BJ (cell line): ENCODE results near the gene CSF2RB. TPM values are rescaled to one million over a fixed set of nuclear protein-coding genes. Genes with fewer than 3 reads are reported as not detected.

Source experiments
- CTCF ChIA-PET: fragments of 350-600 bp; formaldehyde crosslinking; extraction: SDS; loops from one replicate; lab custom pipeline; 2021; ENCODE audit warnings: antibody characterized with exemption, inconsistent platforms; lab: Yijun Ruan, JAX
- POLR2A ChIA-PET: fragments of 300-600 bp; sonication (Branson Sonifier 250); formaldehyde crosslinking; extraction: SDS; loops from one replicate; lab custom pipeline; 2021; ENCODE audit warnings: antibody characterized with exemption; lab: Charles Lee
- DNase-seq: peaks from one replicate; pipeline ENCODE4 v3.0.0-alpha.2; 2011; ENCODE audit warnings: low read depth
- H3K27me3 ChIP-seq: 2 replicates; pipeline ENCODE4 v1.6.0; 2011; ENCODE audit warnings: low read length; ENCODE audit not compliant: control insufficient read depth, insufficient read depth
- H3K36me3 ChIP-seq: 2 replicates; pipeline ENCODE4 v1.5.1; 2011; ENCODE audit warnings: low read length; ENCODE audit not compliant: control insufficient read depth, insufficient read depth
- H3K4me3 ChIP-seq: 2 replicates; pipeline ENCODE4 v1.5.1; 2011; ENCODE audit warnings: low read depth, mild to moderate bottlenecking, control low read depth, low read length
- polyA plus RNA-seq: library from polyadenylated mRNA; depleted of rRNA; stranded (reverse); fragments of >200 nt; gene quantifications from 2 replicates; pipeline ENCODE4 v1.2.3, GENCODE V29; 2011
- TF ChIP-seq, protein P1 (sequence below): IDR thresholded peaks from 2 replicates; pipeline ENCODE4 v1.5.1; 2011; ENCODE audit warnings: low read depth, mild to moderate bottlenecking, control low read depth, inconsistent platforms, low read length, moderate library complexity; ENCODE audit not compliant: insufficient read depth

The CSF2RB gene
- polyA plus RNA-seq, 1 experiment, result 0.02 TPM

DNA sequence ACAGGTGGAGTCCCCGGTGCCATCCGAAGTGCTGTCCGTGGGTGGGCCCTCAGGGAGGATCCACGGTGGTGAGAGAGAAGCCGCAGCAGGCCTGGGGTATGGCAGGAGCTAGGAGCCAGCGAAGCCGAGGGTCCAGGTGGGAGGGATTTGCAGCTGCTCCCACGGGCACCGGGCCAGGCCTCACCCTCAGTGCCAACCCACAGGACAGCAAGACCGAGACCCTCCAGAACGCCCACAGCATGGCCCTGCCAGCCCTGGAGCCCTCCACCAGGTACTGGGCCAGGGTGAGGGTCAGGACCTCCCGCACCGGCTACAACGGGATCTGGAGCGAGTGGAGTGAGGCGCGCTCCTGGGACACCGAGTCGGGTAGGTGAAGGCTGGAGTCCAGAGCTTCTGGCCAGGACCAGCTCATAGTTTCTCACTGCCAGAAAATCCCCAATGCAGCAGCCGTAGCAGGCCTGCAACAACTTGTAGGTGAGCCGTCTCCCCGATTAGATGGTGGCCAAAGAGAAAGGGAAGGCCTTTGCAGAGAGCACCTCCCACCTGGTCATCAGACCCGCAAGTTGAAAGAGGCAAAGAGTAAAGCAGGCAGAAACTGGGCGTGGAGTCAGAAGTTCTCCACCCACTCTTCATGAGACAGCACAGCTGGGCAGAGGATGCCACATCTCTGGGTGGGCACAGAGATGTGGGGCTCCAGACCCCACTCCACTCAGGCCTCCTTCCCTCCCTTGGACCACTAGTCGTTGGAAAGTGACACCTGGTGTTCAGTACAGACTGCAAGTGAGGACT, 20.4 kb downstream of the CSF2RB start:
- TF ChIP-seq, protein P1, sequence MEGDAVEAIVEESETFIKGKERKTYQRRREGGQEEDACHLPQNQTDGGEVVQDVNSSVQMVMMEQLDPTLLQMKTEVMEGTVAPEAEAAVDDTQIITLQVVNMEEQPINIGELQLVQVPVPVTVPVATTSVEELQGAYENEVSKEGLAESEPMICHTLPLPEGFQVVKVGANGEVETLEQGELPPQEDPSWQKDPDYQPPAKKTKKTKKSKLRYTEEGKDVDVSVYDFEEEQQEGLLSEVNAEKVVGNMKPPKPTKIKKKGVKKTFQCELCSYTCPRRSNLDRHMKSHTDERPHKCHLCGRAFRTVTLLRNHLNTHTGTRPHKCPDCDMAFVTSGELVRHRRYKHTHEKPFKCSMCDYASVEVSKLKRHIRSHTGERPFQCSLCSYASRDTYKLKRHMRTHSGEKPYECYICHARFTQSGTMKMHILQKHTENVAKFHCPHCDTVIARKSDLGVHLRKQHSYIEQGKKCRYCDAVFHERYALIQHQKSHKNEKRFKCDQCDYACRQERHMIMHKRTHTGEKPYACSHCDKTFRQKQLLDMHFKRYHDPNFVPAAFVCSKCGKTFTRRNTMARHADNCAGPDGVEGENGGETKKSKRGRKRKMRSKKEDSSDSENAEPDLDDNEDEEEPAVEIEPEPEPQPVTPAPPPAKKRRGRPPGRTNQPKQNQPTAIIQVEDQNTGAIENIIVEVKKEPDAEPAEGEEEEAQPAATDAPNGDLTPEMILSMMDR, result no peak
- H3K4me3 ChIP-seq, result no peak overlapping the region
- no peaks in the 10 kb centered on the region for H3K36me3 ChIP-seq
- ChIA-PET POLR2A (no interaction called here), CTCF (interaction anchor here (2.0 kb wide), 1 partner anchor 44 kb away, joined by 4 read pairs; no protein-coding TSS in a partner anchor)
- 0 out of 2 replicates have a peak, but pooled peaks cover 7% of the 10 kb centered on the region for H3K27me3 ChIP-seq
- DNase-seq, result no peak

DNA sequence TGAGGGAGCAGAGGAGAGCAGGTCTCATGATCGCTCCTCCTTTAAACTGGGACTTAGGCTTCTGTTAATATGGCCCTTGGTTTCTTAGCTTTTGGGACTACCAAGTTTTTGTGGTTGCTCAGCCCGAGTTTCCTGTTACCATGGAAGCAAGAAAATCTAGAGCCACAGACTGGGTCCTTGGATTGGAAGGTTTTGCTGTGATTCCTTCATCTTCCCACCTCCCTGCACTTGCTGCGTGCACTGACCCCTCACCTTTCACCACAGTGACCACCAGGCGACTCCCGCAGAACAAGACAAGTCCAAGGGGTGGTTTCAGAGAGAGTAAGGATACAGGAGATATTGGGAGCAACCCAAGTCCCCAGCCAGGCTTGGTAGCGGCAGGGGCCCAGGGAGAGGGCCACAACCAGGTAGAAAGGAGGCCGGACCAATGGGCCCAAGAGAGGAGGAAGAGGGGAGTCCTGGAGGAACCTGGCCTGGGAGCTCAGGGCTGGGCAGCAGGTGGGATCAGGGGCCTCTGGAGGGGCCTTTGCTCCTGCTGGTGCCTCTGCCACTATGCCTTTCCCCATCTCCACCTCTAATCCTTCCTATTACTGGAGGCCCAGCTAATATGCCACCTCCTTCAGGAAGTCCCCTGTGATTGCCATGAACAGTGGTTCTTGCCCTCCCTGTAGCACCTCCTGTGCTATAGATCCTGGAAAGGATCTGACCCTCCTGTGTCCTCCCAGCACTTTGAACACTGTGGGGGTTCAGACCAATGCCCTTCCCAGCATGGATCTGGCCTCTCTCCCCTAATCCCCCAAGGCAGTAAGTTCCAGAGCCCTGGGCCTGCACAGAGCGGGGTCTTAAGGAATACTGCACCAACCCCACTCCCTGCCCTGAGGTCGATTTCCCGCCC, 21.2 kb downstream of the CSF2RB start:
- TF ChIP-seq, protein P1, result no peak
- 0 out of 2 replicates have a peak, but pooled peaks cover 5% of the 10 kb centered on the region for H3K27me3 ChIP-seq
- no peak overlapping the region for H3K4me3 ChIP-seq
- ChIA-PET CTCF (interaction anchor here (2.0 kb wide), 1 partner anchor 43 kb away, joined by 4 read pairs; no protein-coding TSS in a partner anchor), POLR2A (no interaction called here)
- DNase-seq, result no peak
- no peaks in the 10 kb centered on the region for H3K36me3 ChIP-seq

DNA sequence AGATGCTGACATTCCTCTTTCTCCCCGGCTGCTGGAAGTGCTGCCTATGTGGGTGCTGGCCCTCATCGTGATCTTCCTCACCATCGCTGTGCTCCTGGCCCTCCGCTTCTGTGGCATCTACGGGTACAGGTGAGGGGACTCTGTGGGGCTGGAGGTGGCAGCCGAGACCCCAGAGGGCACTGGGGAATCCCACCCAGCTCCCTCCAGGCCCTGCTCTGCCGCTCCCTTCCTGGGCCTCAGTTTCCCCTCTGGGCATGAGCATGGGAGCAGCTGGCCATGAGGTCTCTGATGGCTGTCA, 21.8 kb downstream of the CSF2RB start:
- TF ChIP-seq, protein P1, result no peak
- Histone ChIP-seq H3K27me3 (0 out of 2 replicates have a peak, but pooled peaks cover 5% of the 10 kb centered on the region), H3K4me3 (no peak overlapping the region), H3K36me3 (no peaks in the 10 kb centered on the region)
- CTCF ChIA-PET, result no interaction called here
- DNase-seq, result no peak
- POLR2A ChIA-PET, result no interaction called here

DNA sequence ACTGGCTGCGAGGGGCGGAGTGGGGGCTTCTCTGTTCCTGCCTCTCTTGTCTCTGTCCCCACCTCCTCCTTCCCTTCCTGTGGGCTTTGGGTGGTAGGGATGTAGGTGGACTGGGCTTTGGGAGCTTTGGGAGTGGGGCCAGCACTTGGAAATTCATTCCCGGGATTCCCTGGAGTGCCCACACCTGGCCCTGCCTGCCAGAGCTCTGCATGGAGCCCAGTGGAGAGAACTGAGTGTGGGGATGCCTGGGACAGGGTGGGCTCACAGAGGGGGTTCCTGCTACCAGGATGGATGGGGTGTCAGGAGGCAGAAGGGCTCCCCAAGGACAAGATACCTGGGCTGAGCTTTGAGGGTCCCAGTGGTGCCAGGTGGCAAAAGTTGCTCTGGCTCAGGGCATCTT, 22.3 kb downstream of the CSF2RB start:
- ChIA-PET CTCF (no interaction called here), POLR2A (no interaction called here)
- no peak for DNase-seq
- Histone ChIP-seq H3K27me3 (0 out of 2 replicates have a peak, but pooled peaks cover 2% of the 10 kb centered on the region), H3K36me3 (no peaks in the 10 kb centered on the region), H3K4me3 (no peak overlapping the region)
- TF ChIP-seq, protein P1, result no peak
